H1 (cell line): ENCODE results near the gene TMPRSS12.

Experiments
- EP300 ChIP-seq, 2 experiments: IDR thresholded peaks; 1 replicate in 1 of 2; 2 replicates in 1 of 2; pipeline ENCODE4 v1.6.1; 2011 to 2012; ENCODE audit warnings: low read depth in 2 of 2, low read length in 2 of 2, mild to moderate bottlenecking in 2 of 2, borderline replicate concordance in 1 of 2, inconsistent platforms in 1 of 2, moderate library complexity in 1 of 2
- EZH2 ChIP-seq: fragments of 200-600 bp; sonication (generic); IDR thresholded peaks from 2 replicates; pipeline ENCODE4 v1.7.1; 2012; ENCODE audit warnings: low read depth, mild to moderate bottlenecking, moderate library complexity, low read length, inconsistent platforms; ENCODE audit not compliant: severe bottlenecking
- KDM1A ChIP-seq: fragments of 200-600, 300-600 bp; sonication (generic); IDR thresholded peaks from 2 replicates; pipeline ENCODE4 v1.7.1; 2016; ENCODE audit warnings: mild to moderate bottlenecking, low read length, borderline replicate concordance
- NANOG ChIP-seq: IDR thresholded peaks from 2 replicates; pipeline ENCODE4 v1.6.1; 2011; ENCODE audit warnings: low read length, low read depth, mild to moderate bottlenecking, inconsistent platforms; ENCODE audit not compliant: insufficient read depth, poor library complexity, severe bottlenecking
- NRF1 ChIP-seq: IDR thresholded peaks from 2 replicates; pipeline ENCODE4 v1.6.1; 2011; ENCODE audit warnings: mild to moderate bottlenecking, low read depth, low read length, improper control_type of control experiment
- POLR2A ChIP-seq, 2 experiments: IDR thresholded peaks; 1 replicate in 1 of 2; 2 replicates in 1 of 2; pipeline ENCODE4 v1.6.1; 2011; ENCODE audit warnings: low read depth in 2 of 2, low read length in 2 of 2, mild to moderate bottlenecking in 2 of 2; ENCODE audit errors: control extremely low read depth in 1 of 2
- POLR2AphosphoS5 ChIP-seq: IDR thresholded peaks from 2 replicates; pipeline ENCODE4 v1.6.1; 2011; ENCODE audit warnings: low read depth, low read length
- RXRA ChIP-seq: IDR thresholded peaks from 2 replicates; pipeline ENCODE4 v1.6.1; 2011; ENCODE audit warnings: low read depth, mild to moderate bottlenecking, low read length, moderate library complexity; ENCODE audit not compliant: insufficient read depth
- TCF12 ChIP-seq: IDR thresholded peaks from 2 replicates; pipeline ENCODE4 v1.6.1; 2011; ENCODE audit warnings: low read depth, mild to moderate bottlenecking, low read length
- YY1 ChIP-seq: IDR thresholded peaks from 2 replicates; pipeline ENCODE4 v1.6.1; 2011; ENCODE audit warnings: low read depth, mild to moderate bottlenecking, low read length
- TF ChIP-seq, protein P1 (sequence below), 3 experiments: IDR thresholded peaks; 1 replicate in 2 of 3; 2 replicates in 1 of 3; pipeline versions ENCODE4 v1.5.1 to v1.6.1; 2011; ENCODE audit warnings: low read length in 3 of 3, mild to moderate bottlenecking in 3 of 3, inconsistent platforms in 2 of 3, low read depth in 1 of 3, moderate library complexity in 1 of 3; ENCODE audit not compliant: insufficient read depth in 1 of 3; ENCODE audit errors: control extremely low read depth in 1 of 3
- TF ChIP-seq, protein P2 (sequence below): IDR thresholded peaks from 2 replicates; pipeline ENCODE4 v1.6.1; 2011; ENCODE audit warnings: low read length, improper control_type of control experiment

DNA sequence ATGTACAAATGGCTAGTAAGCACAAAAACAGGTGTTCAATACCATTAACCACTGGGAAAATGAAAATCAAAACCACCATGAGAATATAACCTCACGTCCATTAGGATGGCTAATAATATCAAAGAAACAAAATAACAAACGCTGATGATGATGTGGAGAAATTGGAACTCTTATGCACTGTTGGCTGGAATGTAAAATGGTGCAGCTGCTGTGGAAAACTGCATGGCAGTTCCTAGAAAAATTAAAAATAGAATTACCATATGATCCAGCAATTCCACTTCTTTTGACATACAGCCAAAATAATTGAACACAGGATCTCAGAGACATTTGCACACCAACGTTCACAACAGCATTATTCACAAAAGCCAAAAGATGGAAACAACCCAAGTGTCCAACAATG, 51.5 kb downstream of the TMPRSS12 start:
- TF ChIP-seq, protein P1, sequence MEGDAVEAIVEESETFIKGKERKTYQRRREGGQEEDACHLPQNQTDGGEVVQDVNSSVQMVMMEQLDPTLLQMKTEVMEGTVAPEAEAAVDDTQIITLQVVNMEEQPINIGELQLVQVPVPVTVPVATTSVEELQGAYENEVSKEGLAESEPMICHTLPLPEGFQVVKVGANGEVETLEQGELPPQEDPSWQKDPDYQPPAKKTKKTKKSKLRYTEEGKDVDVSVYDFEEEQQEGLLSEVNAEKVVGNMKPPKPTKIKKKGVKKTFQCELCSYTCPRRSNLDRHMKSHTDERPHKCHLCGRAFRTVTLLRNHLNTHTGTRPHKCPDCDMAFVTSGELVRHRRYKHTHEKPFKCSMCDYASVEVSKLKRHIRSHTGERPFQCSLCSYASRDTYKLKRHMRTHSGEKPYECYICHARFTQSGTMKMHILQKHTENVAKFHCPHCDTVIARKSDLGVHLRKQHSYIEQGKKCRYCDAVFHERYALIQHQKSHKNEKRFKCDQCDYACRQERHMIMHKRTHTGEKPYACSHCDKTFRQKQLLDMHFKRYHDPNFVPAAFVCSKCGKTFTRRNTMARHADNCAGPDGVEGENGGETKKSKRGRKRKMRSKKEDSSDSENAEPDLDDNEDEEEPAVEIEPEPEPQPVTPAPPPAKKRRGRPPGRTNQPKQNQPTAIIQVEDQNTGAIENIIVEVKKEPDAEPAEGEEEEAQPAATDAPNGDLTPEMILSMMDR (IDR thresholded peaks at IDR 0.05; ENCODE audit: control extremely low read depth in 1 of 3, insufficient read depth in 1 of 3, low read depth in 1 of 3, low read length in 3 of 3) = no peak
- TF ChIP-seq POLR2A (IDR thresholded peaks at IDR 0.05; ENCODE audit: control extremely low read depth in 1 of 2, low read depth in 2 of 2, low read length in 2 of 2) (no peak), EP300 (IDR thresholded peaks at IDR 0.05; ENCODE audit: borderline replicate concordance in 1 of 2, low read depth in 2 of 2, low read length in 2 of 2) (no peak), TCF12 (no peak), YY1 (no peak), RXRA (no peak), NANOG (no peak), KDM1A (no peak), EZH2 (no peak), POLR2AphosphoS5 (no peak), NRF1 (no peak)
- TF ChIP-seq, protein P2, sequence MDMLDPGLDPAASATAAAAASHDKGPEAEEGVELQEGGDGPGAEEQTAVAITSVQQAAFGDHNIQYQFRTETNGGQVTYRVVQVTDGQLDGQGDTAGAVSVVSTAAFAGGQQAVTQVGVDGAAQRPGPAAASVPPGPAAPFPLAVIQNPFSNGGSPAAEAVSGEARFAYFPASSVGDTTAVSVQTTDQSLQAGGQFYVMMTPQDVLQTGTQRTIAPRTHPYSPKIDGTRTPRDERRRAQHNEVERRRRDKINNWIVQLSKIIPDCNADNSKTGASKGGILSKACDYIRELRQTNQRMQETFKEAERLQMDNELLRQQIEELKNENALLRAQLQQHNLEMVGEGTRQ = no peak
